HG03558 (cell line): ENCODE data around the gene ARHGAP45.

Experiments used
- ATAC-seq: cut with Tn5 transposase; IDR thresholded peaks from one replicate; pipeline ENCODE4 v1.9.1; 2021; ENCODE audit warnings: moderate number of reproducible peaks; ENCODE audit not compliant: unreplicated experiment; ENCODE audit errors: extremely low read depth

The ARHGAP45 gene

GRCh38 chr19:1053176-1054101 is 13.5 kb upstream of the ARHGAP45 start:
- ATAC-seq = no peak

- ATAC-seq = no peak
Observed at GRCh38 chr19:1054102-1055027, 12.6 kb upstream of the ARHGAP45 start.

- ATAC-seq = no peak
Observed at GRCh38 chr19:1055028-1055425, 11.9 kb upstream of the ARHGAP45 start.

- no peak for ATAC-seq
Observed at GRCh38 chr19:1055886-1056620, 10.9 kb upstream of the ARHGAP45 start.

GRCh38 chr19:1057176-1057855 is 9.7 kb upstream of the ARHGAP45 start:
- no peak for ATAC-seq

- ATAC-seq = no peak
Observed at GRCh38 chr19:1058112-1058511, 8.9 kb upstream of the ARHGAP45 start.

- no peak for ATAC-seq
Observed at GRCh38 chr19:1060689-1061088, 6.3 kb upstream of the ARHGAP45 start.

- no peak for ATAC-seq
Observed at GRCh38 chr19:1061987-1062386, 5.0 kb upstream of the ARHGAP45 start.

GRCh38 chr19:1062387-1063029 is 4.5 kb upstream of the ARHGAP45 start:
- no peak for ATAC-seq

- ATAC-seq = no peak
Observed at GRCh38 chr19:1063030-1063908, 3.7 kb upstream of the ARHGAP45 start.

GRCh38 chr19:1063909-1064660 is 2.9 kb upstream of the ARHGAP45 start:
- ATAC-seq = no peak

- no peak for ATAC-seq
Observed at GRCh38 chr19:1064661-1065605, 2.0 kb upstream of the ARHGAP45 start.

GRCh38 chr19:1065606-1066109 is 1.3 kb upstream of the ARHGAP45 start:
- no peak for ATAC-seq

- ATAC-seq = no peak
Observed at GRCh38 chr19:1066251-1066747, 668 bp upstream of the ARHGAP45 start.

- ATAC-seq = no peak
Observed at GRCh38 chr19:1067341-1067957, 482 bp downstream of the ARHGAP45 start.
